HCT116 (cell line): Measurements from ENCODE around the gene PPP2R1B. TPM values are rescaled to one million over a fixed set of nuclear protein-coding genes. Genes with fewer than 3 reads are reported as not detected.

Experiments used
- ATAC-seq: fragments of 200-7000 bp; cut with Tn5 transposase; 2 replicates; pipeline ENCODE4 v1.9.1; 2020; ENCODE audit warnings: mild to moderate bottlenecking, moderate library complexity
- BruUV-seq: library from RNA; stranded (reverse); fragments of 400-500 nt; replicated peaks from 2 replicates; lab custom pipeline; 2021; lab: Mats Ljungman, UMichigan
- CTCF ChIA-PET: fragments of 300-600 bp; sonication (Branson Sonifier 250); formaldehyde crosslinking; loops from one replicate; lab custom pipeline; 2021; ENCODE audit warnings: antibody characterized with exemption; lab: Charles Lee
- POLR2A ChIA-PET: fragments of 300-600, 350-600 bp; sonication (Branson Sonifier 250); formaldehyde crosslinking; loops from one replicate; lab custom pipeline; 2021; ENCODE audit warnings: antibody characterized with exemption; lab: Charles Lee
- RAD21 ChIA-PET, 2 experiments: fragments of 300-600 bp; sonication (Branson Sonifier 250); formaldehyde crosslinking; loops; one replicate each; lab custom pipeline; 2023; ENCODE audit warnings: low total read pairs in 2 of 2; ENCODE audit not compliant: uncharacterized antibody in 2 of 2, unreplicated experiment in 2 of 2, low non-redundant PET in 1 of 2; lab: Charles Lee
- DNase-seq: peaks from one replicate; pipeline ENCODE4 v3.0.0-alpha.2; 2010; ENCODE audit warnings: low read depth, low spot score
- H2AFZ ChIP-seq: fragments of 200-600 bp; shearing (Covaris generic), sonication (generic); 2 replicates; pipeline ENCODE4 v1.6.1; 2017; ENCODE audit warnings: low read depth, mixed run types, mixed read lengths, antibody characterized with exemption, low read length; ENCODE audit not compliant: poor library complexity, severe bottlenecking
- H3K27ac ChIP-seq: 2 replicates; pipeline ENCODE4 v1.5.1; 2012; ENCODE audit warnings: low read depth, low read length
- H3K27me3 ChIP-seq: fragments of 200-600 bp; sonication (generic); 2 replicates; pipeline ENCODE4 v1.6.1; 2016; ENCODE audit warnings: mixed run types, low read length, mixed read lengths; ENCODE audit not compliant: insufficient read depth
- H3K36me3 ChIP-seq, 2 experiments: fragments of 200-500 bp in 1 of 2; fragments of 200-600 bp in 1 of 2; sonication (Bioruptor generic) in 1 of 2; sonication (generic) in 1 of 2; 2 replicates each; pipeline versions ENCODE4 v1.5.1 to v1.6.1; 2014 to 2016; ENCODE audit warnings: low read length in 2 of 2, inconsistent platforms in 1 of 2, mixed read lengths in 1 of 2, mixed run types in 1 of 2; ENCODE audit not compliant: insufficient read depth in 2 of 2, control insufficient read depth in 1 of 2
- H3K4me1 ChIP-seq, 2 experiments: fragments of 200-600 bp in 1 of 2; sonication (generic) in 1 of 2; 2 replicates each; pipeline versions ENCODE4 v1.5.1 to v1.6.1; 2012 to 2017; ENCODE audit warnings: low read length in 2 of 2, inconsistent platforms in 1 of 2, mild to moderate bottlenecking in 1 of 2, mixed read lengths in 1 of 2, mixed run types in 1 of 2, moderate library complexity in 1 of 2; ENCODE audit not compliant: insufficient read depth in 2 of 2, control insufficient read depth in 1 of 2
- H3K4me2 ChIP-seq: fragments of 200-600 bp; sonication (generic); 2 replicates; pipeline ENCODE4 v1.6.1; 2017; ENCODE audit warnings: mixed run types, low read length, mixed read lengths
- H3K4me3 ChIP-seq, 2 experiments: fragments of 200-600 bp in 1 of 2; sonication (generic) in 1 of 2; replicated peaks in 1 of 2; 2 replicates each; pipeline ENCODE4 v1.5.1; 2011 to 2016; ENCODE audit warnings: low read length in 2 of 2, control low read depth in 1 of 2, low read depth in 1 of 2, mild to moderate bottlenecking in 1 of 2, mixed read lengths in 1 of 2, mixed run types in 1 of 2
- H3K79me2 ChIP-seq: fragments of 200-600 bp; sonication (generic); 2 replicates; pipeline ENCODE4 v1.6.1; 2017; ENCODE audit warnings: mild to moderate bottlenecking, mixed run types, low read length, moderate library complexity, mixed read lengths; ENCODE audit not compliant: insufficient read depth
- H3K9ac ChIP-seq: fragments of 200-600 bp; sonication (generic); 2 replicates; pipeline ENCODE4 v1.6.1; 2016; ENCODE audit warnings: low read length, mixed read lengths
- H3K9me2 ChIP-seq: fragments of 200-600 bp; sonication (generic), shearing (Covaris generic); 2 replicates; pipeline ENCODE4 v1.6.1; 2017; ENCODE audit warnings: mixed run types, mild to moderate bottlenecking, moderate library complexity; ENCODE audit not compliant: insufficient read depth
- H3K9me3 ChIP-seq, 2 experiments: fragments of 200-500 bp in 1 of 2; fragments of 200-600 bp in 1 of 2; sonication (Bioruptor generic) in 1 of 2; sonication (generic) in 1 of 2; 2 replicates each; pipeline ENCODE4 v1.6.1; 2014 to 2017; ENCODE audit warnings: low read length in 2 of 2, mixed read lengths in 2 of 2, inconsistent platforms in 1 of 2, low read depth in 1 of 2, mild to moderate bottlenecking in 1 of 2, mixed run types in 1 of 2, moderate library complexity in 1 of 2; ENCODE audit not compliant: control insufficient read depth in 1 of 2, insufficient read depth in 1 of 2
- H4K20me1 ChIP-seq: fragments of 200-600 bp; sonication (generic), shearing (Covaris generic); 2 replicates; pipeline ENCODE4 v1.6.1; 2017; ENCODE audit warnings: mixed run types, mild to moderate bottlenecking, moderate library complexity; ENCODE audit not compliant: insufficient read depth
- ATF3 ChIP-seq: IDR thresholded peaks from 2 replicates; pipeline ENCODE4 v1.6.1; 2012
- CBX3 ChIP-seq: IDR thresholded peaks from 2 replicates; pipeline ENCODE4 v1.6.1; 2012; ENCODE audit warnings: low read depth
- EZH2 ChIP-seq: fragments of 200-600 bp; sonication (generic); IDR thresholded peaks from 2 replicates; pipeline ENCODE4 v1.6.1; 2017; ENCODE audit warnings: antibody characterized with exemption, mixed run types
- FOSL1 ChIP-seq: IDR thresholded peaks from 2 replicates; pipeline ENCODE4 v1.6.1; 2012; ENCODE audit warnings: low read depth
- JUND ChIP-seq: IDR thresholded peaks from 2 replicates; pipeline ENCODE4 v1.6.1; 2012
- MAX ChIP-seq: IDR thresholded peaks from 2 replicates; pipeline ENCODE4 v1.6.1; 2012
- POLR2AphosphoS5 ChIP-seq: IDR thresholded peaks from 2 replicates; pipeline ENCODE4 v1.6.1; 2011; ENCODE audit warnings: mild to moderate bottlenecking, low read depth, low read length, moderate library complexity
- REST ChIP-seq: IDR thresholded peaks from 2 replicates; pipeline ENCODE4 v1.6.1; 2012; ENCODE audit warnings: low read depth
- SIN3A ChIP-seq: IDR thresholded peaks from 2 replicates; pipeline ENCODE4 v1.6.1; 2012; ENCODE audit warnings: low read depth
- SP1 ChIP-seq: IDR thresholded peaks from 2 replicates; pipeline ENCODE4 v1.6.1; 2012; ENCODE audit warnings: low read depth
- SRF ChIP-seq: IDR thresholded peaks from 2 replicates; pipeline ENCODE4 v1.6.1; 2012; ENCODE audit warnings: low read depth
- TCF7L2 ChIP-seq: IDR thresholded peaks from 2 replicates; pipeline ENCODE4 v1.7.0; 2011; ENCODE audit warnings: borderline replicate concordance, inconsistent platforms; ENCODE audit not compliant: insufficient read depth, insufficient read length; ENCODE audit errors: extremely low read depth
- ZFX ChIP-seq: fragments of 450-650 bp; IDR thresholded peaks from 2 replicates; pipeline ENCODE4 v1.6.1; 2017
- ZNF274 ChIP-seq: fragments of 200-500 bp; sonication (Bioruptor generic); IDR thresholded peaks from 2 replicates; pipeline ENCODE4 v1.6.1; 2014; ENCODE audit warnings: mild to moderate bottlenecking, low read depth, low read length, inconsistent platforms
- intact Hi-C: fragments of 100-400 bp; cut with micrococcal nuclease; formaldehyde crosslinking; loops from 2 replicates; pipeline ENCODE4 v1.10.0; 2022
- total RNA-seq: library from RNA; stranded (reverse); gene quantifications from one replicate; pipeline ENCODE4 v1.2.1, GENCODE V29; 2021; ENCODE audit not compliant: unreplicated experiment

The PPP2R1B gene
- total RNA-seq, 1 experiment from 2014 or later = 24.9 TPM

- H4K20me1 ChIP-seq = no peaks in the 10 kb centered on the region
- H3K9me3 ChIP-seq = no peaks in the 10 kb centered on the region
- H3K79me2 ChIP-seq = no peaks in the 10 kb centered on the region
- H3K27ac ChIP-seq = no peak overlapping the region
- DNase-seq (no peak), ATAC-seq (no peak)
- ChIA-PET POLR2A (no interaction called here), RAD21 (no interaction called here), CTCF (interaction anchor here (1.2 kb wide), 1 partner anchor 368 kb away, joined by 3 read pairs; no protein-coding TSS in a partner anchor)
- H3K4me2 ChIP-seq = no peak overlapping the region
- intact Hi-C loops = no loop called here
- no peak overlapping the region for H3K4me3 ChIP-seq
- no TSS peak for BruUV-seq
- H2AFZ ChIP-seq = no peak overlapping the region
- H3K9me2 ChIP-seq = no peaks in the 10 kb centered on the region
- no peak for TF ChIP-seq ZNF274
- TF ChIP-seq MAX = no peak
- no peak for TF ChIP-seq SP1
- TF ChIP-seq SIN3A = no peak
- TF ChIP-seq ZFX = no peak
- no peak for TF ChIP-seq SRF
- no peak for TF ChIP-seq JUND
- no peak for TF ChIP-seq TCF7L2
- TF ChIP-seq EZH2 = no peak
- TF ChIP-seq REST = no peak
- TF ChIP-seq FOSL1 = no peak
- TF ChIP-seq POLR2AphosphoS5 = no peak
- TF ChIP-seq ATF3 = no peak
- TF ChIP-seq CBX3 = no peak
- H3K4me1 ChIP-seq = no peaks in the 10 kb centered on the region
- H3K27me3 ChIP-seq = no peaks in the 10 kb centered on the region
- H3K36me3 ChIP-seq = 0 out of 4 replicates have a peak, but pooled peaks cover 0 to 3% of the 10 kb centered on the region in 2 experiments
- H3K9ac ChIP-seq = no peak overlapping the region
Measured at GRCh38 chr11:111796696-111797095, 30.5 kb upstream of the PPP2R1B start.
